Nucleus accumbens (tissue), 56 donors: ENCODE results near the gene CMSS1.

Experiments
- DNase-seq, 56 donors: peaks; one replicate each; lab custom pipeline; 2025; lab: John Stamatoyannopoulos, UW

The CMSS1 gene

GRCh38 chr3:99976584-99976983 is 158.9 kb downstream of the CMSS1 start:
- no peak for DNase-seq

- DNase-seq: no peak
Observed at GRCh38 chr3:99978221-99978620, 160.6 kb downstream of the CMSS1 start.

- no peak for DNase-seq
Observed at GRCh38 chr3:99980606-99981005, 162.9 kb downstream of the CMSS1 start.

GRCh38 chr3:99981138-99981537 is 163.5 kb downstream of the CMSS1 start:
- no peak for DNase-seq

- DNase-seq: no peak
Observed at GRCh38 chr3:99982650-99983049, 165.0 kb downstream of the CMSS1 start.

GRCh38 chr3:99984139-99984538 is 166.5 kb downstream of the CMSS1 start:
- no peak for DNase-seq

- no peak for DNase-seq
Observed at GRCh38 chr3:99984668-99985067, 167.0 kb downstream of the CMSS1 start.

GRCh38 chr3:99990179-99990578 is 172.5 kb downstream of the CMSS1 start:
- no peak for DNase-seq

- no peak for DNase-seq
Observed at GRCh38 chr3:99997293-99997692, 179.6 kb downstream of the CMSS1 start.

- no peak for DNase-seq
Observed at GRCh38 chr3:99999536-99999935, 181.9 kb downstream of the CMSS1 start.

- DNase-seq: no peak
Observed at GRCh38 chr3:100001083-100001482, 183.4 kb downstream of the CMSS1 start.

GRCh38 chr3:100001526-100002270 is 184.0 kb downstream of the CMSS1 start:
- DNase-seq: no peak

- peak in 10 of 56 donors; percentile 1 to 36 (median 8) for DNase-seq
Observed at GRCh38 chr3:100002599-100003350, 185.1 kb downstream of the CMSS1 start.

- DNase-seq: no peak
Observed at GRCh38 chr3:100003609-100004503, 186.2 kb downstream of the CMSS1 start.

GRCh38 chr3:100004931-100005330 is 187.3 kb downstream of the CMSS1 start:
- no peak for DNase-seq

- no peak for DNase-seq
Observed at GRCh38 chr3:100005665-100006393, 188.2 kb downstream of the CMSS1 start.

- no peak for DNase-seq
Observed at GRCh38 chr3:100006570-100007271, 189.1 kb downstream of the CMSS1 start.

GRCh38 chr3:100007313-100007712 is 189.7 kb downstream of the CMSS1 start:
- no peak for DNase-seq

- no peak for DNase-seq
Observed at GRCh38 chr3:100008081-100008698, 190.5 kb downstream of the CMSS1 start.
